Uterus (tissue), 2 donors: ENCODE data around the gene DNAJC16.
A peak's percentile ranks its signal among the peaks of the same experiment; 100 is the strongest.

Source experiments
- CTCF ChIP-seq, 4 experiments: fragments of 200-600 bp in 2 of 4; fragments of 450-650 bp in 2 of 4; sonication (generic) in 2 of 4; IDR thresholded peaks; one replicate each; pipeline ENCODE4 v1.5.1; 2016 to 2019; ENCODE audit warnings: antibody characterized with exemption in 4 of 4, mild to moderate bottlenecking in 2 of 4, moderate library complexity in 1 of 4
- POLR2A ChIP-seq, 2 donors: fragments of 450-650 bp; IDR thresholded peaks; one replicate each; pipeline ENCODE4 v1.6.1; 2016; ENCODE audit warnings: antibody characterized with exemption in 2 of 2, mild to moderate bottlenecking in 1 of 2, moderate library complexity in 1 of 2

GRCh38 chr1:15525050-15526020, 1.3 kb upstream of the DNAJC16 start:
- TF ChIP-seq CTCF (IDR thresholded peaks at IDR 0.05) = no peak
- peak in 1 of 2 donors; percentile 28 for TF ChIP-seq POLR2A (IDR thresholded peaks at IDR 0.05)
